Measurements from ENCODE around the gene RAB33B. TPM values are rescaled to one million over a fixed set of nuclear protein-coding genes. Genes with fewer than 3 reads are reported as not detected.
A peak's percentile ranks its signal among the peaks of the same experiment; 100 is the strongest.

Gene RAB33B
- total and polyA plus RNA-seq, 7 donors: 3.4 to 15.6 (median 13.6) TPM

DNA sequence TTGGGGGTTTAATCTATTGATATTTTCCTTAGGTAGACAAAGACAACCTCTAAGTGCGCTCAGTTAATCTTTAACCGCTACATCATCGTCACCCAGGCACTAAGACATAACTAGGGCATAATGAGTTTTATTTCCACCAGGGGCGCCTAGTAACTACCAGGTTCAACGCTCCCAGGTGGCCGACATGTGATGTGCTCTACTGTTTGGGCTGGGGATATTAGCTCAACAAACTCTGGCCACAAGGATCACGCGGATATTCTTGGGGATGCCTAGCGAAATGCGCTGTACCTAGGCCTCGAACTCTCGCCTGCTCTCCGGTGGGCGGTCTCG is 915 bp upstream of the RAB33B start:
- intact Hi-C loops (cut with DNase I): loop anchor here (5.0 to 10.0 kb wide), 4 partner anchors 36 to 418 kb away; partner anchors contain the start of genes ELF2, NAA15 and NDUFC1
- Histone ChIP-seq H3K4me1 (peaks cover 0 to 46% (median 32%) of the 10 kb centered on the region in 4 donors), H3K4me3 (peak overlapping the region; percentile 80 to 91 (median 87)), H3K36me3 (no peaks in the 10 kb centered on the region), H3K27ac (peak overlapping the region; percentile 92 to 98 (median 94)), H3K9me3 (no peaks in the 10 kb centered on the region), H3K27me3 (no peaks in the 10 kb centered on the region)
- no peak for DNase-seq
- no peak for TF ChIP-seq EP300 (IDR thresholded peaks at IDR 0.05)
- TF ChIP-seq, protein P1, sequence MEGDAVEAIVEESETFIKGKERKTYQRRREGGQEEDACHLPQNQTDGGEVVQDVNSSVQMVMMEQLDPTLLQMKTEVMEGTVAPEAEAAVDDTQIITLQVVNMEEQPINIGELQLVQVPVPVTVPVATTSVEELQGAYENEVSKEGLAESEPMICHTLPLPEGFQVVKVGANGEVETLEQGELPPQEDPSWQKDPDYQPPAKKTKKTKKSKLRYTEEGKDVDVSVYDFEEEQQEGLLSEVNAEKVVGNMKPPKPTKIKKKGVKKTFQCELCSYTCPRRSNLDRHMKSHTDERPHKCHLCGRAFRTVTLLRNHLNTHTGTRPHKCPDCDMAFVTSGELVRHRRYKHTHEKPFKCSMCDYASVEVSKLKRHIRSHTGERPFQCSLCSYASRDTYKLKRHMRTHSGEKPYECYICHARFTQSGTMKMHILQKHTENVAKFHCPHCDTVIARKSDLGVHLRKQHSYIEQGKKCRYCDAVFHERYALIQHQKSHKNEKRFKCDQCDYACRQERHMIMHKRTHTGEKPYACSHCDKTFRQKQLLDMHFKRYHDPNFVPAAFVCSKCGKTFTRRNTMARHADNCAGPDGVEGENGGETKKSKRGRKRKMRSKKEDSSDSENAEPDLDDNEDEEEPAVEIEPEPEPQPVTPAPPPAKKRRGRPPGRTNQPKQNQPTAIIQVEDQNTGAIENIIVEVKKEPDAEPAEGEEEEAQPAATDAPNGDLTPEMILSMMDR (IDR thresholded peaks at IDR 0.05): peak in 3 of 4 experiments; percentile 18 to 48 (median 32)
- 0 to 1% methylated on average over 15 of the region's 15 CpGs for WGBS, 2 donors

DNA sequence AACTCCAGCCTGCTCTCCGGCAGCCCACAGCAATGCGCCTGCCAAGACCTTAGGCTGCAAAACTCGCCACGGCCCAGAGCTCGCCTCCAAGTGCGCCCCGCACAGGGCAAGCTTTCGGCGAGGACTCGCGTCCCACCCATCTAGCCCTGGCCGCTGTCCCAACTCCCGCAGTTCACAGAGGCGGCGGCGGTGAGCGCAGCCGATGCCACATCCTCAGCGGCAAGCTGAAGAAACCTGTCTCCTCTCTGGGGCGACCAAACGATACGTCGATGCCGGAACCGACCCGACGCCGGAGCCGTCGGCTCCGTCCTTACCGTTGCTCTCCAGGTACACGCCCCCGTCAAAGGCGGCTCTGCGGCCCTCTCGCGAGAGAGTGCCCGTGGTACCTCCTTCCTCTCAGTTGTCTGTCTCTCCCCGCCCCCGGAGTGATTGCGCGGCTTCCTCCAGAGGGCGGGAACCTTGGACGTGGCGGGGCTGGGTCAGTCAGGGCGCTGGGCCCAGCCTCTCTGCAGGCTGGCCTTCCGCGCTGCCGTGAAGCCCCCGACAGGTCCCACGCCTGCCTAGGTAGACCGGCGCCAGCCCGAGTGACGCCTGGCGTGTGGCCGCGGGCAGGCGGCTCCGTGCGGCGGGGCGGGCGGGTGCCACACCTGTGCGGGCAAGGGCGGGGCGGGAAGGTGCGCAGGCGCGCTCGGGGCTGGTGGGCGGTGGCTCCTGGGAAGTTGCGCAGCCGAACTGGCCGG is 380 bp upstream of the RAB33B start:
- intact Hi-C loops (cut with DNase I): loop anchor here (2.0 to 10.0 kb wide), 5 partner anchors 36 to 419 kb away; partner anchors contain the start of genes ELF2, NAA15 and NDUFC1
- H3K4me3 ChIP-seq: peak overlapping the region; percentile 80 to 91 (median 87)
- no peaks in the 10 kb centered on the region for H3K36me3 ChIP-seq
- no peaks in the 10 kb centered on the region for H3K9me3 ChIP-seq
- peak overlapping the region; percentile 92 to 98 (median 94) for H3K27ac ChIP-seq
- TF ChIP-seq EP300 (IDR thresholded peaks at IDR 0.05) (no peak), POLR2A (IDR thresholded peaks at IDR 0.05) (peak; percentile 80 to 83), POLR2AphosphoS5 (IDR thresholded peaks at IDR 0.05) (peak; percentile 86 to 93 (median 88))
- TF ChIP-seq, protein P1 (IDR thresholded peaks at IDR 0.05): peak in 1 of 4 experiments; percentile 8
- no peaks in the 10 kb centered on the region for H3K27me3 ChIP-seq
- peak; percentile 99 for DNase-seq
- WGBS, 2 donors: 0% methylated on average over 76 of the region's 76 CpGs
- H3K4me1 ChIP-seq: peaks cover 0 to 47% (median 32%) of the 10 kb centered on the region in 4 donors

DNA sequence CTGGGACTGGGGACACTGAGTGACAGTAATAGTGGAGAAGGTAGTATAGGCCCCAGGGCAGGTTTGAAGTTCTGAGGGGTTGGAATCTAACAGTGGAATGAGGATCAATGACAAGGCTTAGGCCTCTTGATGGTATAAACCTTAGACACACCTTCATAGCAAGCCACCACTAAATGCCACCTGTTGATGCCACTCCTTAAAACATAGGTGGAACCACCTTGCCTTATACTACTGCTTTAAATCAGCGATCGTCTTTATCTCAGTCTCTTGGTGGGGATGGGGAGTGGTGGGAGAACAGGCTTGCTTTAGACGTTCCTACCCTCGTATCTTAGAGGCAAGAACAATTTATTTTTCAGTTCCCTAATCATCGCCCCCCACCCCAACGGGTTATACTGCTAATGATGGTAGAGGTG is 1.2 kb downstream of the RAB33B start:
- Histone ChIP-seq H3K9me3 (no peaks in the 10 kb centered on the region), H3K4me1 (peaks cover 0 to 51% (median 32%) of the 10 kb centered on the region in 4 donors), H3K27ac (peak overlapping the region in 3 of 4 donors; percentile 93 to 98 (median 95)), H3K4me3 (peak overlapping the region; percentile 80 to 91 (median 87)), H3K36me3 (no peaks in the 10 kb centered on the region), H3K27me3 (no peaks in the 10 kb centered on the region)
- DNase-seq: no peak
- intact Hi-C loops (cut with DNase I): loop anchor here (2.0 to 10.0 kb wide), 3 partner anchors 100 to 420 kb away; partner anchors contain the start of genes NAA15 and NDUFC1
- TF ChIP-seq EP300 (IDR thresholded peaks at IDR 0.05) (no peak), POLR2A (IDR thresholded peaks at IDR 0.05) (no peak), POLR2AphosphoS5 (IDR thresholded peaks at IDR 0.05) (no peak)
- TF ChIP-seq, protein P1 (IDR thresholded peaks at IDR 0.05): no peak
- WGBS, 2 donors: 21 to 45% methylated on average over 6 of the region's 6 CpGs

DNA sequence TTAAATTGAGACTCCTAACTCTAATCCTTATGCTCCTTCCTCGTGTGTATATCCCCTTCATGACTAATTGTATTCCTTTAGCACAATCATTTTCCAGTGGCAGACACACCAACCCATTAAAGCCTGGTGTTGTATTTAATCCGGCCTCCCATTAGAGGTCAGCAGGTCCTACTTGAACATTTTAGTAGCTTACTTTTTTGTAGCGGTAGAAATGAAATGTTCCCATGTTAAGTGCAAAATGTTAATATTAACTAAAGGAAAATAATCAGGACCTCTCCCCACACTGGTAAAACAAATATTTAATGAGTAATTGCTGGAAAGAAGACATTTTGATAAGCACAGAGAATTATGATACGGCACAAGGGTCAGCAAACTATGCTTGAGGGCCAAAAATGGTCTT is 3.4 kb downstream of the RAB33B start:
- Histone ChIP-seq H3K36me3 (no peaks in the 10 kb centered on the region), H3K9me3 (no peaks in the 10 kb centered on the region), H3K4me3 (no peak overlapping the region), H3K4me1 (peaks cover 0 to 47% (median 30%) of the 10 kb centered on the region in 4 donors), H3K27me3 (no peaks in the 10 kb centered on the region), H3K27ac (no peak overlapping the region)
- 78 to 85% methylated on average over 4 of the region's 4 CpGs for WGBS, 2 donors
- TF ChIP-seq EP300 (IDR thresholded peaks at IDR 0.05): no peak
- TF ChIP-seq, protein P1 (IDR thresholded peaks at IDR 0.05): no peak
- no peak for TF ChIP-seq POLR2AphosphoS5 (IDR thresholded peaks at IDR 0.05)
- TF ChIP-seq POLR2A (IDR thresholded peaks at IDR 0.05): no peak
- no peak for DNase-seq
- intact Hi-C loops (cut with DNase I): loop anchor here (10.0 kb wide), 2 partner anchors 153 to 423 kb away; partner anchors contain the start of genes NAA15 and NDUFC1
